M059J (cell line): ENCODE measurements around the gene MCEMP1. TPM values are rescaled to one million over a fixed set of nuclear protein-coding genes. Genes with fewer than 3 reads are reported as not detected.

Experiments
- DNase-seq: peaks from one replicate; pipeline ENCODE4 v3.0.0-alpha.2; 2012; ENCODE audit warnings: low read depth
- total RNA-seq: library from RNA; depleted of rRNA; stranded (reverse); fragments of >200 nt; shearing (Covaris generic); gene quantifications from 2 replicates; pipeline ENCODE4 v1.2.3, GENCODE V29; 2014

The MCEMP1 gene
- total RNA-seq, 1 experiment from 2014 or later: not detected

- no peak for DNase-seq
These were observed 6.1 kb upstream of the MCEMP1 start for GRCh38 chr19:7670790-7671189.

GRCh38 chr19:7672522-7672921 is 4.4 kb upstream of the MCEMP1 start:
- DNase-seq: no peak

GRCh38 chr19:7674010-7675005 is 2.6 kb upstream of the MCEMP1 start:
- DNase-seq: peak; percentile 40

- DNase-seq: no peak
These were observed 514 bp upstream of the MCEMP1 start for GRCh38 chr19:7676376-7676775.

GRCh38 chr19:7677669-7678311 is 900 bp downstream of the MCEMP1 start:
- no peak for DNase-seq

GRCh38 chr19:7678971-7679751 is 2.3 kb downstream of the MCEMP1 start:
- DNase-seq: peak; percentile 18

- no peak for DNase-seq
These were observed 3.1 kb downstream of the MCEMP1 start for GRCh38 chr19:7679771-7680605.

GRCh38 chr19:7680606-7681339 is 3.9 kb downstream of the MCEMP1 start, which contains the start of gene TRAPPC5:
Gene TRAPPC5 (plus strand): TSS chr19:7680833. CDS start chr19:7682254, 1,421 bp downstream.
- DNase-seq: peak; percentile 69

- peak; percentile 17 for DNase-seq
These were observed 4.7 kb downstream of the MCEMP1 start for GRCh38 chr19:7681340-7682174.

GRCh38 chr19:7682175-7682855 is 5.4 kb downstream of the MCEMP1 start:
- DNase-seq: no peak

GRCh38 chr19:7685546-7686445 is 8.9 kb downstream of the MCEMP1 start:
- DNase-seq: peak; percentile 12

GRCh38 chr19:7687177-7687576 is 10.3 kb downstream of the MCEMP1 start:
- no peak for DNase-seq

- no peak for DNase-seq
These were observed 12.3 kb downstream of the MCEMP1 start for GRCh38 chr19:7689165-7689564.

- DNase-seq: no peak
These were observed 13.9 kb downstream of the MCEMP1 start for GRCh38 chr19:7690779-7691258.

- DNase-seq: no peak
These were observed 14.6 kb downstream of the MCEMP1 start for GRCh38 chr19:7691497-7691896.

GRCh38 chr19:7692417-7693088 is 15.7 kb downstream of the MCEMP1 start:
- DNase-seq: no peak

- no peak for DNase-seq
These were observed 17.6 kb downstream of the MCEMP1 start for GRCh38 chr19:7694499-7694898.
